IMR-90 (cell line): ENCODE measurements around the gene VAT1L. TPM values are rescaled to one million over a fixed set of nuclear protein-coding genes. Genes with fewer than 3 reads are reported as not detected.

Experiments used
- ATAC-seq: fragments of 200-7000 bp; cut with Tn5 transposase; 2 replicates; pipeline ENCODE4 v1.9.1; 2020; ENCODE audit warnings: low read depth, mild to moderate bottlenecking, moderate library complexity
- BruUV-seq: library from RNA; stranded (reverse); fragments of 400-500 nt; replicated peaks from 2 replicates; lab custom pipeline; 2021; lab: Mats Ljungman, UMichigan
- CTCF ChIA-PET: fragments of 300-600 bp; formaldehyde crosslinking; extraction: SDS; loops from one replicate; lab custom pipeline; 2021; ENCODE audit warnings: antibody characterized with exemption; lab: Yijun Ruan, JAX
- POLR2A ChIA-PET: fragments of 300-600 bp; sonication (Branson Sonifier 250); formaldehyde crosslinking; loops from one replicate; lab custom pipeline; 2022; ENCODE audit warnings: antibody characterized with exemption; ENCODE audit not compliant: unreplicated experiment; lab: Charles Lee
- DNase-seq: peaks from one replicate; pipeline ENCODE4 v3.0.0; 2013
- H2AFZ ChIP-seq: replicated peaks from 2 replicates; pipeline ENCODE3; 2013; ENCODE audit warnings: low read length, mild to moderate bottlenecking; ENCODE audit not compliant: poor library complexity
- H2AK5ac ChIP-seq: 2 replicates; pipeline ENCODE4 v1.6.1; 2013; ENCODE audit warnings: low read depth, low read length, inconsistent platforms
- H2AK9ac ChIP-seq: replicated peaks from 2 replicates; pipeline ENCODE3; 2013; ENCODE audit warnings: mild to moderate bottlenecking, low read depth, low read length, moderate library complexity; ENCODE audit not compliant: poor library complexity
- H2BK120ac ChIP-seq: 2 replicates; pipeline ENCODE4 v1.6.1; 2013; ENCODE audit warnings: low read depth, low read length, inconsistent platforms
- H2BK15ac ChIP-seq: 3 replicates; pipeline ENCODE4 v1.6.1; 2013; ENCODE audit warnings: low read depth, low read length, inconsistent platforms
- H2BK20ac ChIP-seq: 2 replicates; pipeline ENCODE4 v1.6.1; 2013; ENCODE audit warnings: low read depth, mild to moderate bottlenecking, inconsistent platforms, low read length, moderate library complexity
- H2BK5ac ChIP-seq: 2 replicates; pipeline ENCODE4 v1.6.1; 2013; ENCODE audit warnings: mild to moderate bottlenecking, low read depth, low read length, inconsistent platforms; ENCODE audit not compliant: poor library complexity, severe bottlenecking
- H3K14ac ChIP-seq: replicated peaks from 2 replicates; pipeline ENCODE4 v1.6.1; 2013; ENCODE audit warnings: low read depth, low read length, inconsistent platforms
- H3K18ac ChIP-seq: 2 replicates; pipeline ENCODE4 v1.6.1; 2013; ENCODE audit warnings: low read depth, low read length, control low read depth
- H3K23ac ChIP-seq: 2 replicates; pipeline ENCODE4 v1.6.1; 2013; ENCODE audit warnings: low read depth, low read length, inconsistent platforms
- H3K27ac ChIP-seq: 2 replicates; pipeline ENCODE4 v1.5.1; 2013; ENCODE audit warnings: mild to moderate bottlenecking, control low read depth, low read length; ENCODE audit not compliant: insufficient read depth
- H3K27me3 ChIP-seq: 2 replicates; pipeline ENCODE4 v1.6.1; 2013; ENCODE audit warnings: low read length; ENCODE audit not compliant: control insufficient read depth, insufficient read depth
- H3K36me3 ChIP-seq: 2 replicates; pipeline ENCODE4 v1.6.1; 2013; ENCODE audit warnings: low read length, mixed read lengths; ENCODE audit not compliant: control insufficient read depth, insufficient read depth
- H3K4ac ChIP-seq: 2 replicates; pipeline ENCODE4 v1.6.1; 2013; ENCODE audit warnings: low read depth, low read length, inconsistent platforms
- H3K4me1 ChIP-seq: 2 replicates; pipeline ENCODE4 v1.6.1; 2013; ENCODE audit warnings: low read length, mixed read lengths; ENCODE audit not compliant: control insufficient read depth, insufficient read depth
- H3K4me2 ChIP-seq: 2 replicates; pipeline ENCODE4 v1.6.1; 2013; ENCODE audit warnings: low read depth, mild to moderate bottlenecking, control low read depth, low read length, moderate library complexity
- H3K4me3 ChIP-seq: 2 replicates; pipeline ENCODE4 v1.5.1; 2013; ENCODE audit warnings: low read depth, mild to moderate bottlenecking, control low read depth, low read length, moderate library complexity; ENCODE audit not compliant: insufficient read depth
- H3K56ac ChIP-seq: 2 replicates; pipeline ENCODE4 v1.6.1; 2013; ENCODE audit warnings: low read length, inconsistent platforms; ENCODE audit not compliant: insufficient read depth; ENCODE audit errors: extremely low read depth
- H3K79me1 ChIP-seq, 2 experiments: 2 replicates each; pipeline ENCODE4 v1.6.1; 2013; ENCODE audit warnings: low read length in 2 of 2, inconsistent platforms in 1 of 2, low read depth in 1 of 2
- H3K9ac ChIP-seq: 2 replicates; pipeline ENCODE4 v1.6.1; 2013; ENCODE audit warnings: low read depth, low read length, control low read depth
- H3K9me1 ChIP-seq: 2 replicates; pipeline ENCODE4 v1.6.1; 2013; ENCODE audit warnings: low read length, inconsistent platforms; ENCODE audit not compliant: insufficient read depth
- H3K9me3 ChIP-seq: 2 replicates; pipeline ENCODE4 v1.6.1; 2013; ENCODE audit warnings: low read length; ENCODE audit not compliant: control insufficient read depth, insufficient read depth
- H4K20me1 ChIP-seq: 2 replicates; pipeline ENCODE4 v1.6.1; 2013; ENCODE audit warnings: low read length, inconsistent platforms; ENCODE audit not compliant: insufficient read depth
- H4K5ac ChIP-seq: 2 replicates; pipeline ENCODE4 v1.6.1; 2013; ENCODE audit warnings: mild to moderate bottlenecking, low read depth, low read length, control low read depth
- H4K8ac ChIP-seq, 2 experiments: 2 replicates each; pipeline ENCODE4 v1.6.1; 2013; ENCODE audit warnings: low read depth in 2 of 2, low read length in 2 of 2, control low read depth in 1 of 2, inconsistent platforms in 1 of 2
- H4K91ac ChIP-seq: 2 replicates; pipeline ENCODE4 v1.6.1; 2013; ENCODE audit warnings: low read depth, low read length, inconsistent platforms; ENCODE audit not compliant: insufficient read depth
- MAFK ChIP-seq: IDR thresholded peaks from 2 replicates; pipeline ENCODE4 v1.6.1; 2012; ENCODE audit warnings: low read depth, low read length, improper control_type of control experiment
- WGBS, 2 experiments: methylation state at CpG; one replicate each; pipeline versions ENCODE4 v1.1.5 to v1.1.7; 2013; ENCODE audit warnings: missing lambda C conversion rate in 2 of 2; ENCODE audit not compliant: insufficient read length in 1 of 2; ENCODE audit errors: extremely low coverage in 2 of 2; 5-methylcytosine and 5-hydroxymethylcytosine counted together
- dilution Hi-C: fragments of 300-500 bp; cut with HindIII; formaldehyde crosslinking; loops from one replicate; pipeline ENCODE4 v1.14.3; 2018; ENCODE audit warnings: low sequenced_read_pairs; ENCODE audit not compliant: unreplicated experiment
- in situ Hi-C: fragments of 300-500 bp; cut with MboI; formaldehyde crosslinking; loops from 3 replicates; pipeline ENCODE4 v1.14.3; 2019; ENCODE audit warnings: low sequenced_read_pairs, inconsistent platforms, mixed read lengths
- intact Hi-C: fragments of 100-400 bp; cut with micrococcal nuclease; formaldehyde crosslinking; loops from 2 replicates; pipeline ENCODE4 v1.10.0; 2022
- polyA plus RNA-seq, 3 experiments: library from polyadenylated mRNA; depleted of rRNA; stranded (reverse); fragments of >200 nt; gene quantifications; 2 replicates each; pipeline ENCODE4 v1.2.3, GENCODE V29; 2012; ENCODE audit warnings: low replicate concordance in 1 of 3
- total RNA-seq: library from RNA; depleted of rRNA; stranded (reverse); fragments of >200 nt; gene quantifications from 2 replicates; pipeline ENCODE4 v1.2.3, GENCODE V29; 2012

VAT1L gene
- total and polyA plus RNA-seq, 2 of the 4 experiments (the other 2 are of a cell fraction): 15.4 to 18.5 TPM

DNA sequence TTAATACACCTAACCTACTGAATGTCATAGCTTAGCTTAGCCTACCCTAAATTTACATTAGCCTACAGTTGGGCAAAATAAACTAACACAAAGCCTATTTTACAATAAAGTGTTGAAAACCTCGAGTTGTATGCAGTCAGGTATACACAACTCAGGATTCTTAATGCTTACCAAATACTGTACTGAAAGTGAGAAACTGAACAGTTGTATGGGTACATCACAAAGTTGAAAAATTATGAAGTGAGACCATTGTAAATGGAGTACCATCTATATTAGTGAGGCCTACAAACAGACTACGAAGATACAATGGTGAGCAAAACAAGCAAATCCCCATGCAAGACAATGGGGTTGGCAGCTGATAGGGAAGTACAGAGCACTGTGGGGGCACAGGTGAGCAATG, 79.7 kb downstream of the VAT1L start:
- H2BK20ac ChIP-seq: no peak overlapping the region
- H3K79me1 ChIP-seq: no peaks in the 10 kb centered on the region
- H3K27ac ChIP-seq: no peak overlapping the region
- H4K5ac ChIP-seq: no peak overlapping the region
- no peak overlapping the region for H3K9ac ChIP-seq
- no peak overlapping the region for H2BK5ac ChIP-seq
- dilution Hi-C loops: no loop called here
- no peak overlapping the region for H3K18ac ChIP-seq
- H2BK120ac ChIP-seq: no peak overlapping the region
- H3K36me3 ChIP-seq: peaks cover 3% of the 10 kb centered on the region; the same call in 1 of the 2 replicates
- no peak for ATAC-seq
- ChIA-PET CTCF (no interaction called here), POLR2A (no interaction called here)
- no peak overlapping the region for H3K23ac ChIP-seq
- H3K56ac ChIP-seq: no peak overlapping the region
- no peak overlapping the region for H4K91ac ChIP-seq
- no peak overlapping the region for H3K4me2 ChIP-seq
- no peak overlapping the region for H3K14ac ChIP-seq
- H3K9me1 ChIP-seq: no peaks in the 10 kb centered on the region; the same call in 1 of the 2 replicates
- DNase-seq: no peak
- in situ Hi-C loops: no loop called here
- no peak overlapping the region for H3K4ac ChIP-seq
- intact Hi-C loops: no loop called here
- no peaks in the 10 kb centered on the region for H3K27me3 ChIP-seq
- H3K4me3 ChIP-seq: no peak overlapping the region
- no peak overlapping the region for H2AK9ac ChIP-seq
- no peaks in the 10 kb centered on the region for H4K20me1 ChIP-seq
- TF ChIP-seq MAFK: no peak
- H2AK5ac ChIP-seq: no peak overlapping the region
- H2BK15ac ChIP-seq: no peak overlapping the region
- H3K4me1 ChIP-seq: peaks cover 4% of the 10 kb centered on the region; the same call in 1 of the 2 replicates
- no peak overlapping the region for H4K8ac ChIP-seq
- no TSS peak for BruUV-seq
- no peaks in the 10 kb centered on the region for H3K9me3 ChIP-seq
- no peak overlapping the region for H2AFZ ChIP-seq
- WGBS, 2 experiments: no CpG with 5 or more reads among the region's 2 CpGs
